Hepatocyte (in vitro differentiated cells): Measurements from ENCODE around the gene WDFY4.

Source experiments
- EZH2 ChIP-seq: fragments of 200-600 bp; sonication (generic); IDR thresholded peaks from 2 replicates; pipeline ENCODE4 v1.6.1; 2016; ENCODE audit warnings: antibody characterized with exemption, mild to moderate bottlenecking, borderline replicate concordance
- EZH2phosphoT487 ChIP-seq: fragments of 200-600 bp; sonication (generic); IDR thresholded peaks from one replicate; pipeline ENCODE4 v1.6.1; 2018; ENCODE audit warnings: antibody characterized with exemption, mild to moderate bottlenecking, low read depth, moderate library complexity; ENCODE audit not compliant: unreplicated experiment, severe bottlenecking
- TF ChIP-seq, protein P1 (sequence below): fragments of 200-600 bp; sonication (generic); IDR thresholded peaks from 2 replicates; pipeline ENCODE4 v1.5.1; 2016; ENCODE audit warnings: antibody characterized with exemption, mild to moderate bottlenecking; ENCODE audit not compliant: poor library complexity

- TF ChIP-seq, protein P1, sequence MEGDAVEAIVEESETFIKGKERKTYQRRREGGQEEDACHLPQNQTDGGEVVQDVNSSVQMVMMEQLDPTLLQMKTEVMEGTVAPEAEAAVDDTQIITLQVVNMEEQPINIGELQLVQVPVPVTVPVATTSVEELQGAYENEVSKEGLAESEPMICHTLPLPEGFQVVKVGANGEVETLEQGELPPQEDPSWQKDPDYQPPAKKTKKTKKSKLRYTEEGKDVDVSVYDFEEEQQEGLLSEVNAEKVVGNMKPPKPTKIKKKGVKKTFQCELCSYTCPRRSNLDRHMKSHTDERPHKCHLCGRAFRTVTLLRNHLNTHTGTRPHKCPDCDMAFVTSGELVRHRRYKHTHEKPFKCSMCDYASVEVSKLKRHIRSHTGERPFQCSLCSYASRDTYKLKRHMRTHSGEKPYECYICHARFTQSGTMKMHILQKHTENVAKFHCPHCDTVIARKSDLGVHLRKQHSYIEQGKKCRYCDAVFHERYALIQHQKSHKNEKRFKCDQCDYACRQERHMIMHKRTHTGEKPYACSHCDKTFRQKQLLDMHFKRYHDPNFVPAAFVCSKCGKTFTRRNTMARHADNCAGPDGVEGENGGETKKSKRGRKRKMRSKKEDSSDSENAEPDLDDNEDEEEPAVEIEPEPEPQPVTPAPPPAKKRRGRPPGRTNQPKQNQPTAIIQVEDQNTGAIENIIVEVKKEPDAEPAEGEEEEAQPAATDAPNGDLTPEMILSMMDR = no peak
- no peak for TF ChIP-seq EZH2
- TF ChIP-seq EZH2phosphoT487 = no peak
Observed at GRCh38 chr10:48640326-48640725, 44.3 kb upstream of the WDFY4 start.
